GM10847 (cell line): Measurements from ENCODE around the gene TMEM156.

Experiments used
- POLR2A ChIP-seq: IDR thresholded peaks from 2 replicates; pipeline ENCODE4 v1.6.1; 2011; ENCODE audit not compliant: insufficient read length; ENCODE audit errors: extremely low read depth

The TMEM156 gene

GRCh38 chr4:38982361-38983095 is 49.7 kb downstream of the TMEM156 start:
- no peak for TF ChIP-seq POLR2A

GRCh38 chr4:38980903-38981676 is 51.1 kb downstream of the TMEM156 start:
- TF ChIP-seq POLR2A, result no peak

- TF ChIP-seq POLR2A, result no peak
Measured at GRCh38 chr4:38979511-38980230, 52.5 kb downstream of the TMEM156 start.

- TF ChIP-seq POLR2A, result no peak
Measured at GRCh38 chr4:38979081-38979480, 53.1 kb downstream of the TMEM156 start.

GRCh38 chr4:38976308-38976707 is 55.9 kb downstream of the TMEM156 start:
- no peak for TF ChIP-seq POLR2A

- TF ChIP-seq POLR2A, result no peak
Measured at GRCh38 chr4:38968668-38969067, 63.5 kb downstream of the TMEM156 start.

GRCh38 chr4:38967260-38968095 is 64.7 kb downstream of the TMEM156 start:
- TF ChIP-seq POLR2A, result no peak

- TF ChIP-seq POLR2A, result no peak
Measured at GRCh38 chr4:38965866-38966265, 66.3 kb downstream of the TMEM156 start.

GRCh38 chr4:38964942-38965775 is 67.0 kb downstream of the TMEM156 start:
- no peak for TF ChIP-seq POLR2A

GRCh38 chr4:38958453-38959190 is 73.6 kb downstream of the TMEM156 start:
- no peak for TF ChIP-seq POLR2A

- no peak for TF ChIP-seq POLR2A
Measured at GRCh38 chr4:38957893-38958292, 74.3 kb downstream of the TMEM156 start.

GRCh38 chr4:38957261-38957815 is 74.9 kb downstream of the TMEM156 start:
- TF ChIP-seq POLR2A, result no peak

GRCh38 chr4:38955957-38956356 is 76.3 kb downstream of the TMEM156 start:
- TF ChIP-seq POLR2A, result no peak

GRCh38 chr4:38954727-38955126 is 77.5 kb downstream of the TMEM156 start:
- TF ChIP-seq POLR2A, result no peak

GRCh38 chr4:38952017-38952416 is 80.2 kb downstream of the TMEM156 start:
- TF ChIP-seq POLR2A, result no peak
